CD14-positive monocyte (primary cell): ENCODE data around the gene NKAIN4. TPM values are rescaled to one million over a fixed set of nuclear protein-coding genes. Genes with fewer than 3 reads are reported as not detected.

ENCODE experiments used
- DNase-seq, 3 donors: peaks; one replicate each; pipeline ENCODE4 v3.0.0-alpha.2; 2011 to 2022
- H2AFZ ChIP-seq: 2 replicates; pipeline ENCODE4 v1.6.0; 2012; ENCODE audit warnings: mild to moderate bottlenecking, low read depth, low read length, inconsistent platforms; ENCODE audit not compliant: insufficient read depth, poor library complexity, severe bottlenecking
- H3K27ac ChIP-seq, 2 donors: 1 replicate in 1 of 2; 2 replicates in 1 of 2; pipeline ENCODE4 v1.5.1; 2012 to 2013; ENCODE audit warnings: low read length in 2 of 2, control low read depth in 1 of 2, inconsistent platforms in 1 of 2, low read depth in 1 of 2, mild to moderate bottlenecking in 1 of 2
- H3K27me3 ChIP-seq, 2 donors: one replicate each; pipeline versions ENCODE4 v1.6.0 to v1.6.1; 2011 to 2013; ENCODE audit warnings: low read length in 2 of 2; ENCODE audit not compliant: control insufficient read depth in 2 of 2, insufficient read depth in 2 of 2
- H3K36me3 ChIP-seq, 2 donors: replicated peaks in 1 of 2; 1 replicate in 1 of 2; 2 replicates in 1 of 2; pipeline versions ENCODE4 v1.5.1 to v1.6.1; 2012 to 2013; ENCODE audit warnings: low read length in 2 of 2, control low read depth in 1 of 2, inconsistent platforms in 1 of 2, mild to moderate bottlenecking in 1 of 2; ENCODE audit not compliant: insufficient read depth in 2 of 2, control insufficient read depth in 1 of 2
- H3K4me1 ChIP-seq, 2 donors: 1 replicate in 1 of 2; 2 replicates in 1 of 2; pipeline versions ENCODE4 v1.5.1 to v1.6.1; 2012 to 2013; ENCODE audit warnings: low read length in 2 of 2, control low read depth in 1 of 2, inconsistent platforms in 1 of 2, mild to moderate bottlenecking in 1 of 2, moderate library complexity in 1 of 2; ENCODE audit not compliant: insufficient read depth in 2 of 2, control insufficient read depth in 1 of 2
- H3K4me2 ChIP-seq: replicated peaks from 2 replicates; pipeline ENCODE3; 2012; ENCODE audit warnings: low read length, moderate library complexity, mild to moderate bottlenecking; ENCODE audit not compliant: poor library complexity, severe bottlenecking; ENCODE audit errors: extremely low read depth
- H3K4me3 ChIP-seq, 3 experiments: fragments of 200-600 bp in 1 of 3; sonication (generic) in 1 of 3; replicated peaks in 1 of 3; 1 replicate in 2 of 3; 2 replicates in 1 of 3; pipeline ENCODE4 v1.5.1; 2011 to 2013; ENCODE audit warnings: low read length in 3 of 3, mild to moderate bottlenecking in 3 of 3, control low read depth in 2 of 3, low read depth in 2 of 3, inconsistent platforms in 1 of 3, moderate library complexity in 1 of 3
- H3K79me2 ChIP-seq: 2 replicates; pipeline ENCODE4 v1.6.0; 2012; ENCODE audit warnings: mild to moderate bottlenecking, control low read depth, inconsistent platforms, low read length, moderate library complexity; ENCODE audit not compliant: insufficient read depth
- H3K9ac ChIP-seq: 2 replicates; pipeline ENCODE4 v1.6.0; 2017; ENCODE audit warnings: low read length, mild to moderate bottlenecking; ENCODE audit not compliant: insufficient read depth, poor library complexity, severe bottlenecking
- H3K9me3 ChIP-seq, 2 donors: replicated peaks in 1 of 2; 1 replicate in 1 of 2; 2 replicates in 1 of 2; pipeline versions ENCODE4 v1.5.1 to v1.6.1; 2012 to 2013; ENCODE audit warnings: low read length in 2 of 2, control low read depth in 1 of 2; ENCODE audit not compliant: control insufficient read depth in 1 of 2, insufficient read depth in 1 of 2
- H4K20me1 ChIP-seq: 2 replicates; pipeline ENCODE4 v1.6.0; 2012; ENCODE audit warnings: mild to moderate bottlenecking, low read length, control low read depth, moderate library complexity; ENCODE audit not compliant: insufficient read depth
- H3K27ac Mint-ChIP-seq, 7 donors: one replicate each; pipeline ENCODE4 v1.8.0; 2020; ENCODE audit warnings: mild to moderate bottlenecking in 7 of 7, mixed read lengths in 7 of 7, moderate library complexity in 6 of 7, inconsistent platforms in 2 of 7
- H3K27me3 Mint-ChIP-seq, 3 donors: one replicate each; pipeline ENCODE4 v1.8.0; 2021 to 2022; ENCODE audit warnings: low read depth in 3 of 3, mild to moderate bottlenecking in 3 of 3, mixed read lengths in 3 of 3, moderate library complexity in 3 of 3, inconsistent platforms in 1 of 3
- H3K36me3 Mint-ChIP-seq, 2 donors: one replicate each; pipeline ENCODE4 v1.8.0; 2020; ENCODE audit warnings: mixed read lengths in 2 of 2, inconsistent platforms in 1 of 2, mild to moderate bottlenecking in 1 of 2
- H3K4me1 Mint-ChIP-seq: one replicate; pipeline ENCODE4 v1.8.0; 2020; ENCODE audit warnings: mild to moderate bottlenecking, mixed read lengths
- H3K4me3 Mint-ChIP-seq, 2 donors: one replicate each; pipeline ENCODE4 v1.8.0; 2020; ENCODE audit warnings: mild to moderate bottlenecking in 2 of 2, mixed read lengths in 2 of 2, moderate library complexity in 1 of 2
- H3K9me3 Mint-ChIP-seq, 7 donors: one replicate each; pipeline ENCODE4 v1.8.0; 2020 to 2022; ENCODE audit warnings: mixed read lengths in 7 of 7, mild to moderate bottlenecking in 6 of 7, moderate library complexity in 6 of 7, inconsistent platforms in 2 of 7
- WGBS: methylation state at CpG from one replicate; pipeline ENCODE4 v1.1.5; 2013; ENCODE audit warnings: missing lambda C conversion rate; ENCODE audit not compliant: insufficient coverage; 5-methylcytosine and 5-hydroxymethylcytosine counted together
- intact Hi-C, 2 donors: fragments of 100-400 bp; cut with micrococcal nuclease; formaldehyde crosslinking; loops; one replicate each; pipeline versions ENCODE4 v1.15.0 to v1.15.1; 2023
- polyA plus RNA-seq, 3 donors: library from polyadenylated mRNA; depleted of rRNA in 1 of 3; unstranded in 2 of 3; stranded (reverse) in 1 of 3; fragments of 300-500 nt in 2 of 3; fragments of >200 nt in 1 of 3; fragmentation: Illumina TruSeq in 2 of 3; gene quantifications; 1 replicate in 2 of 3; 2 replicates in 1 of 3; pipeline ENCODE4 v1.2.3, GENCODE V29; 2012 to 2021
- TF ChIP-seq, protein P1 (sequence below): fragments of 200-600 bp; IDR thresholded peaks from one replicate; pipeline ENCODE4 v1.8.0; 2022; ENCODE audit warnings: antibody characterized with exemption, mild to moderate bottlenecking

The NKAIN4 gene
- polyA plus RNA-seq, 3 donors, result not detected

DNA sequence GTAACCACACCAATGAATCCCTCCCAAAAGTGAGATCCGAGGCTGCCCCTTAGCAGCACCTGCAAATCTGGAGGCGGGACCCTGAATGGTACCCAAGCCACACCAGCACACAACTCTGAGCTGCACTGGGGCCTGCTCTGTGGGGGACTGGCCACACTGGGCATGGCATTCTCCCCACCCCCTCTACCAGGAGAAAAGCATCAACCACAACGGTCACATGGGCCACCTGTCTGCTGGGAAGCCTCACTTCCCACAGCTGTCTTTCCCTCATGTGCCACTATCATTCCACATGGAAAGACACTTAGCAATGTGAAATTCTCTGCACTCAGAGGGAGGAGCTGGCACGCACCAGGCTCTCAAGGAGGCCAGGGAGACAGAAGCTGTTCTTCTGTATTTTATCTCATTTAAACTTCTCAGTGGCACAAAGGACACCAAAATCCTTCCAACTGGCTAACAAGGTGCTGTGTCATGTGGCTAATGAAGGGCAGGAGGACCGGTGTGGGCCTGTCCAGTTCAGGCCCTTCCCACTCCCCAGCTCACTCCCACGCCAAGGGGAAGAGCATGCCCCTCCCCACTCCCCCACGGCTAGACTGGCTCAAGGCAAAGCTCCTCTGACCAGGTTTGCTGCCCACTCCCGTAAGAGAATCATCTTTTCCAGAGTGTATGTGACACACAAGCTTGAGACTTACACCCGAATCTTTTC lies 57.3 kb downstream of the NKAIN4 start:
- WGBS, result 92% methylated on average over 8 of the region's 9 CpGs
- Histone ChIP-seq H3K9ac (no peak overlapping the region), H4K20me1 (peaks cover 80% of the 10 kb centered on the region), H3K27ac (no peak overlapping the region), H3K9me3 (no peaks in the 10 kb centered on the region), H3K4me2 (no peak overlapping the region), H3K36me3 (peaks cover 47 to 79% of the 10 kb centered on the region in 2 donors), H3K4me1 (no peaks in the 10 kb centered on the region), H3K79me2 (peaks cover 52% of the 10 kb centered on the region), H2AFZ (no peak overlapping the region), H3K4me3 (no peak overlapping the region), H3K27me3 (no peaks in the 10 kb centered on the region)
- intact Hi-C loops, result no loop called here
- DNase-seq, result no peak
- no peak overlapping the region for H3K4me3 Mint-ChIP-seq
- H3K4me1 Mint-ChIP-seq, result no peaks in the 10 kb centered on the region
- H3K27ac Mint-ChIP-seq, result no peak overlapping the region
- H3K27me3 Mint-ChIP-seq, result peaks cover 0 to 2% (median 0%) of the 10 kb centered on the region in 3 donors
- TF ChIP-seq, protein P1, sequence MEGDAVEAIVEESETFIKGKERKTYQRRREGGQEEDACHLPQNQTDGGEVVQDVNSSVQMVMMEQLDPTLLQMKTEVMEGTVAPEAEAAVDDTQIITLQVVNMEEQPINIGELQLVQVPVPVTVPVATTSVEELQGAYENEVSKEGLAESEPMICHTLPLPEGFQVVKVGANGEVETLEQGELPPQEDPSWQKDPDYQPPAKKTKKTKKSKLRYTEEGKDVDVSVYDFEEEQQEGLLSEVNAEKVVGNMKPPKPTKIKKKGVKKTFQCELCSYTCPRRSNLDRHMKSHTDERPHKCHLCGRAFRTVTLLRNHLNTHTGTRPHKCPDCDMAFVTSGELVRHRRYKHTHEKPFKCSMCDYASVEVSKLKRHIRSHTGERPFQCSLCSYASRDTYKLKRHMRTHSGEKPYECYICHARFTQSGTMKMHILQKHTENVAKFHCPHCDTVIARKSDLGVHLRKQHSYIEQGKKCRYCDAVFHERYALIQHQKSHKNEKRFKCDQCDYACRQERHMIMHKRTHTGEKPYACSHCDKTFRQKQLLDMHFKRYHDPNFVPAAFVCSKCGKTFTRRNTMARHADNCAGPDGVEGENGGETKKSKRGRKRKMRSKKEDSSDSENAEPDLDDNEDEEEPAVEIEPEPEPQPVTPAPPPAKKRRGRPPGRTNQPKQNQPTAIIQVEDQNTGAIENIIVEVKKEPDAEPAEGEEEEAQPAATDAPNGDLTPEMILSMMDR, result no peak
- H3K9me3 Mint-ChIP-seq, result peaks cover 0 to 2% (median 0%) of the 10 kb centered on the region in 7 donors
- H3K36me3 Mint-ChIP-seq, result peaks cover 53 to 74% of the 10 kb centered on the region in 2 donors

DNA sequence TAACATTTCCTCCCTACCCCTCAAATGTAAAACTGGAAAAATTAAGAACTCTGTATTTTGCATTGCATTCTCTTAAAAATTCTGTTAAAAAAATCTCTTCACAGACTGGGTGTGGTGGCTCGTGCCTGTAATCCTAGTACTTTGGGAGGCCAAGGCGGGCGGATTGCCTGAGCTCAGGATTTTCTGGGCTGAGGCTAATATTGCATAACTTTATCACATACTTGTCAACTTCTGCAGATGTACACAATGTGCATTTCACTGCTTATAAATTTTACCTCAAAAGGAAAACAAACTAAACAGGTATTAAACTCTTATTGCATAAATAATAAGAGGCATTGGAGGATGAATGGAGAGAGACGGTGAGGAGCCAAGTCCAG lies 59.5 kb downstream of the NKAIN4 start:
- H3K27me3 Mint-ChIP-seq, result peaks cover 0 to 2% (median 2%) of the 10 kb centered on the region in 3 donors
- TF ChIP-seq, protein P1, result no peak
- Histone ChIP-seq H3K36me3 (peaks cover 39 to 57% of the 10 kb centered on the region in 2 donors), H3K4me1 (no peaks in the 10 kb centered on the region), H3K4me2 (no peak overlapping the region), H3K9ac (no peak overlapping the region), H3K4me3 (no peak overlapping the region), H3K9me3 (no peaks in the 10 kb centered on the region), H2AFZ (no peak overlapping the region), H3K27me3 (no peaks in the 10 kb centered on the region), H3K79me2 (peaks cover 32% of the 10 kb centered on the region), H3K27ac (no peak overlapping the region), H4K20me1 (peaks cover 59% of the 10 kb centered on the region)
- H3K27ac Mint-ChIP-seq, result no peak overlapping the region
- DNase-seq, result no peak
- 100% methylated on average over 1 of the region's 4 CpGs for WGBS
- no peaks in the 10 kb centered on the region for H3K4me1 Mint-ChIP-seq
- no peak overlapping the region for H3K4me3 Mint-ChIP-seq
- peaks cover 0 to 2% (median 0%) of the 10 kb centered on the region in 7 donors for H3K9me3 Mint-ChIP-seq
- H3K36me3 Mint-ChIP-seq, result peaks cover 44 to 55% of the 10 kb centered on the region in 2 donors
- intact Hi-C loops, result no loop called here
